Erythroblast (primary cell): ENCODE measurements around the gene PTPRN2.

Experiments used
- GATA1 ChIP-seq: IDR thresholded peaks from 2 replicates; pipeline ENCODE4 v1.6.1; 2011; ENCODE audit warnings: low read depth, mild to moderate bottlenecking, control low read depth, low read length, moderate library complexity
- POLR2A ChIP-seq: IDR thresholded peaks from 2 replicates; pipeline ENCODE4 v1.6.1; 2011; ENCODE audit warnings: mild to moderate bottlenecking, low read length

- TF ChIP-seq POLR2A (no peak), GATA1 (no peak)
Observed at GRCh38 chr7:157840174-157840913, 747.3 kb downstream of the PTPRN2 start.
